ENCODE results near the gene ADARB2.

DNA sequence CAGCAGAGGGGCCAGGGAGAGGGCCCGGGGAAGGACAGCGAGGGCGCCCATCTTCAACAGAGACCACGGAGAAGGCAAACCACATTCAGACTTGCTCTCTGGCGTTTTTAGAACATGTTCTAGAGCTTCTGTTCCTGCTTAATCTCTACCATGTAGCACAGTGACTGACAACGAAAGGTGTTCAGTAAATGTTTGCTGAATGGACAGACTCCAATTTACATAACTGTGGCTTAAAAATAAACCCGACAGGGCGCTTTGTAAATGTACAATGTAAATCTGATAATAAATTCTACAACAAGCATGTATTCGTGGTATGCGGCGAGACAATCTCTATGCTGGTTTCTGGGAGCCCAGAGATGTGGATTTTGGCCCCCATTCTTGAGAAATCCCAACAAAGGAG lies 10.5 kb downstream of the ADARB2 start:
- TF ChIP-seq CTCF (IDR thresholded peaks at IDR 0.05) (no peak), POLR2A (IDR thresholded peaks at IDR 0.05) (no peak)
